Thyroid gland (tissue), 4 donors: ENCODE data around the gene SLC19A1.

ENCODE experiments used
- POLR2A ChIP-seq, 2 donors: fragments of 450-650 bp; IDR thresholded peaks; one replicate each; pipeline ENCODE4 v1.6.1; 2017; ENCODE audit warnings: antibody characterized with exemption in 2 of 2, mild to moderate bottlenecking in 2 of 2, moderate library complexity in 1 of 2
- TF ChIP-seq, protein P1 (sequence below), 6 experiments: fragments of 200-600 bp in 3 of 6; fragments of 450-650 bp in 3 of 6; sonication (generic) in 3 of 6; IDR thresholded peaks; one replicate each; pipeline ENCODE4 v1.5.1; 2016 to 2019; ENCODE audit warnings: antibody characterized with exemption in 6 of 6, mild to moderate bottlenecking in 2 of 6, inconsistent platforms in 1 of 6, moderate library complexity in 1 of 6

- no peak for TF ChIP-seq POLR2A (IDR thresholded peaks at IDR 0.05)
- TF ChIP-seq, protein P1, sequence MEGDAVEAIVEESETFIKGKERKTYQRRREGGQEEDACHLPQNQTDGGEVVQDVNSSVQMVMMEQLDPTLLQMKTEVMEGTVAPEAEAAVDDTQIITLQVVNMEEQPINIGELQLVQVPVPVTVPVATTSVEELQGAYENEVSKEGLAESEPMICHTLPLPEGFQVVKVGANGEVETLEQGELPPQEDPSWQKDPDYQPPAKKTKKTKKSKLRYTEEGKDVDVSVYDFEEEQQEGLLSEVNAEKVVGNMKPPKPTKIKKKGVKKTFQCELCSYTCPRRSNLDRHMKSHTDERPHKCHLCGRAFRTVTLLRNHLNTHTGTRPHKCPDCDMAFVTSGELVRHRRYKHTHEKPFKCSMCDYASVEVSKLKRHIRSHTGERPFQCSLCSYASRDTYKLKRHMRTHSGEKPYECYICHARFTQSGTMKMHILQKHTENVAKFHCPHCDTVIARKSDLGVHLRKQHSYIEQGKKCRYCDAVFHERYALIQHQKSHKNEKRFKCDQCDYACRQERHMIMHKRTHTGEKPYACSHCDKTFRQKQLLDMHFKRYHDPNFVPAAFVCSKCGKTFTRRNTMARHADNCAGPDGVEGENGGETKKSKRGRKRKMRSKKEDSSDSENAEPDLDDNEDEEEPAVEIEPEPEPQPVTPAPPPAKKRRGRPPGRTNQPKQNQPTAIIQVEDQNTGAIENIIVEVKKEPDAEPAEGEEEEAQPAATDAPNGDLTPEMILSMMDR (IDR thresholded peaks at IDR 0.05) = no peak
These were observed 41.7 kb upstream of the SLC19A1 start for GRCh38 chr21:45583831-45584509.
